GM12878 (cell line): ENCODE data around the gene POLR1A. TPM values are rescaled to one million over a fixed set of nuclear protein-coding genes. Genes with fewer than 3 reads are reported as not detected.
A peak's percentile ranks its signal among the peaks of the same experiment; 100 is the strongest.

ENCODE experiments used
- ASH2L ChIP-seq: fragments of 300-600, 200-600 bp; sonication (generic); IDR thresholded peaks from 2 replicates; pipeline ENCODE4 v1.6.1; 2017; ENCODE audit warnings: low read depth, mild to moderate bottlenecking, borderline replicate concordance
- CBX5 ChIP-seq: sonication (generic); IDR thresholded peaks from 2 replicates; pipeline ENCODE4 v1.6.1; 2016; ENCODE audit warnings: low read depth, moderate library complexity, mild to moderate bottlenecking, inconsistent platforms
- CHD1 ChIP-seq: IDR thresholded peaks from 2 replicates; pipeline ENCODE4 v1.6.1; 2012; ENCODE audit warnings: low read depth, low read length, improper control_type of control experiment
- CHD4 ChIP-seq: fragments of 200-600 bp; sonication (generic); IDR thresholded peaks from 2 replicates; pipeline ENCODE4 v1.6.1; 2016; ENCODE audit warnings: mild to moderate bottlenecking
- GATAD2B ChIP-seq: fragments of 450-650 bp; conservative IDR thresholded peaks from 2 replicates; pipeline ENCODE4 v1.6.1; 2017; ENCODE audit warnings: low read depth, mild to moderate bottlenecking, moderate library complexity
- HSF1 ChIP-seq: fragments of 150-350 bp; IDR thresholded peaks from 2 replicates; pipeline ENCODE4 v1.6.1; 2014; ENCODE audit warnings: mild to moderate bottlenecking, low read depth, low read length
- IKZF1 ChIP-seq: fragments of 450-650 bp; conservative IDR thresholded peaks from 2 replicates; pipeline ENCODE4 v1.6.1; 2017; ENCODE audit warnings: antibody characterized with exemption, mild to moderate bottlenecking
- LARP7 ChIP-seq: fragments of 450-650 bp; IDR thresholded peaks from 2 replicates; pipeline ENCODE4 v1.6.1; 2017; ENCODE audit warnings: mild to moderate bottlenecking
- NBN ChIP-seq: fragments of 450-650 bp; IDR thresholded peaks from 2 replicates; pipeline ENCODE4 v1.6.1; 2016
- NFYB ChIP-seq: IDR thresholded peaks from 2 replicates; pipeline ENCODE4 v1.6.1; 2011; ENCODE audit warnings: low read depth, mild to moderate bottlenecking, low read length, improper control_type of control experiment, moderate library complexity; ENCODE audit not compliant: insufficient read depth
- NRF1 ChIP-seq: conservative IDR thresholded peaks from 2 replicates; pipeline ENCODE4 v1.6.1; 2011; ENCODE audit warnings: mild to moderate bottlenecking, low read depth, low read length, improper control_type of control experiment
- PAX5 ChIP-seq: IDR thresholded peaks from 2 replicates; pipeline ENCODE4 v1.6.1; 2011; ENCODE audit warnings: low read depth, low read length, borderline replicate concordance
- RAD51 ChIP-seq: fragments of 450-650 bp; IDR thresholded peaks from 2 replicates; pipeline ENCODE4 v1.6.1; 2016; ENCODE audit warnings: moderate library complexity, mild to moderate bottlenecking, inconsistent platforms
- polyA plus RNA-seq, 11 experiments: library from polyadenylated mRNA; depleted of rRNA in 4 of 11; unstranded in 6 of 11; stranded (reverse) in 5 of 11; fragments of >200 nt; fragmentation: Nextera tagmentation in 4 of 11; fragmentation: Illumina TruSeq in 1 of 11; extraction: Ambion mirVana in 4 of 11; extraction: Trizol in 1 of 11; gene quantifications; 1 replicate in 1 of 11; 2 replicates in 10 of 11; pipeline versions ENCODE4 v1.2.1 to v1.2.3, GENCODE V29; 2011 to 2016; ENCODE audit warnings: inconsistent platforms in 2 of 11, missing spikeins in 2 of 11, low read depth in 1 of 11
- total RNA-seq, 4 experiments: library from RNA; depleted of rRNA in 3 of 4; stranded (reverse); fragments of >200 nt in 3 of 4; fragmentation: Illumina TruSeq in 1 of 4; extraction: Trizol in 1 of 4; gene quantifications; 2 replicates each; pipeline versions ENCODE4 v1.2.1 to v1.2.3, GENCODE V29; 2013 to 2021
- TF ChIP-seq, protein P1 (sequence below): IDR thresholded peaks from 2 replicates; pipeline ENCODE4 v1.6.1; 2012; ENCODE audit warnings: mild to moderate bottlenecking, low read depth, low read length
- TF ChIP-seq, protein P2 (sequence below): fragments of 450-650 bp; IDR thresholded peaks from 2 replicates; pipeline ENCODE4 v1.6.1; 2017; ENCODE audit warnings: borderline replicate concordance
- TF ChIP-seq, protein P3 (sequence below): IDR thresholded peaks from 2 replicates; pipeline ENCODE4 v1.6.1; 2012; ENCODE audit warnings: low read depth, low read length, improper control_type of control experiment
- TF ChIP-seq, protein P4 (sequence below): IDR thresholded peaks from 2 replicates; pipeline ENCODE4 v1.6.1; 2012; ENCODE audit warnings: improper control_type of control experiment, low read depth, low read length; ENCODE audit not compliant: insufficient replicate concordance

The POLR1A gene
- total and polyA plus RNA-seq, 10 of the 15 experiments (the other 5 are each of a cell fraction or from before 2014, with no cell fraction given): 2.1 to 53.9 (median 17.8) TPM

GRCh38 chr2:85999061-85999831, 106.4 kb downstream of the POLR1A start (continued):
- TF ChIP-seq, protein P1, sequence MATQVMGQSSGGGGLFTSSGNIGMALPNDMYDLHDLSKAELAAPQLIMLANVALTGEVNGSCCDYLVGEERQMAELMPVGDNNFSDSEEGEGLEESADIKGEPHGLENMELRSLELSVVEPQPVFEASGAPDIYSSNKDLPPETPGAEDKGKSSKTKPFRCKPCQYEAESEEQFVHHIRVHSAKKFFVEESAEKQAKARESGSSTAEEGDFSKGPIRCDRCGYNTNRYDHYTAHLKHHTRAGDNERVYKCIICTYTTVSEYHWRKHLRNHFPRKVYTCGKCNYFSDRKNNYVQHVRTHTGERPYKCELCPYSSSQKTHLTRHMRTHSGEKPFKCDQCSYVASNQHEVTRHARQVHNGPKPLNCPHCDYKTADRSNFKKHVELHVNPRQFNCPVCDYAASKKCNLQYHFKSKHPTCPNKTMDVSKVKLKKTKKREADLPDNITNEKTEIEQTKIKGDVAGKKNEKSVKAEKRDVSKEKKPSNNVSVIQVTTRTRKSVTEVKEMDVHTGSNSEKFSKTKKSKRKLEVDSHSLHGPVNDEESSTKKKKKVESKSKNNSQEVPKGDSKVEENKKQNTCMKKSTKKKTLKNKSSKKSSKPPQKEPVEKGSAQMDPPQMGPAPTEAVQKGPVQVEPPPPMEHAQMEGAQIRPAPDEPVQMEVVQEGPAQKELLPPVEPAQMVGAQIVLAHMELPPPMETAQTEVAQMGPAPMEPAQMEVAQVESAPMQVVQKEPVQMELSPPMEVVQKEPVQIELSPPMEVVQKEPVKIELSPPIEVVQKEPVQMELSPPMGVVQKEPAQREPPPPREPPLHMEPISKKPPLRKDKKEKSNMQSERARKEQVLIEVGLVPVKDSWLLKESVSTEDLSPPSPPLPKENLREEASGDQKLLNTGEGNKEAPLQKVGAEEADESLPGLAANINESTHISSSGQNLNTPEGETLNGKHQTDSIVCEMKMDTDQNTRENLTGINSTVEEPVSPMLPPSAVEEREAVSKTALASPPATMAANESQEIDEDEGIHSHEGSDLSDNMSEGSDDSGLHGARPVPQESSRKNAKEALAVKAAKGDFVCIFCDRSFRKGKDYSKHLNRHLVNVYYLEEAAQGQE: no peak
- TF ChIP-seq ASH2L: no peak
- TF ChIP-seq RAD51: 0 out of 2 replicates have a peak, but pooled peaks have one; percentile 21
- TF ChIP-seq NBN: no peak; the same call in 1 of the 2 replicates
- no peak for TF ChIP-seq CHD4
- TF ChIP-seq, protein P2, sequence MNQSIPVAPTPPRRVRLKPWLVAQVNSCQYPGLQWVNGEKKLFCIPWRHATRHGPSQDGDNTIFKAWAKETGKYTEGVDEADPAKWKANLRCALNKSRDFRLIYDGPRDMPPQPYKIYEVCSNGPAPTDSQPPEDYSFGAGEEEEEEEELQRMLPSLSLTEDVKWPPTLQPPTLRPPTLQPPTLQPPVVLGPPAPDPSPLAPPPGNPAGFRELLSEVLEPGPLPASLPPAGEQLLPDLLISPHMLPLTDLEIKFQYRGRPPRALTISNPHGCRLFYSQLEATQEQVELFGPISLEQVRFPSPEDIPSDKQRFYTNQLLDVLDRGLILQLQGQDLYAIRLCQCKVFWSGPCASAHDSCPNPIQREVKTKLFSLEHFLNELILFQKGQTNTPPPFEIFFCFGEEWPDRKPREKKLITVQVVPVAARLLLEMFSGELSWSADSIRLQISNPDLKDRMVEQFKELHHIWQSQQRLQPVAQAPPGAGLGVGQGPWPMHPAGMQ: no peak
- TF ChIP-seq IKZF1: peak; percentile 59; the same call in 1 of the 2 replicates
- TF ChIP-seq NFYB: no peak
- TF ChIP-seq CBX5: no peak
- TF ChIP-seq LARP7: no peak; the same call in 1 of the 2 replicates
- peak; percentile 54; the same call in 1 of the 2 replicates for TF ChIP-seq PAX5
- no peak for TF ChIP-seq HSF1
- no peak for TF ChIP-seq CHD1
- no peak for TF ChIP-seq NRF1
- TF ChIP-seq, protein P3, sequence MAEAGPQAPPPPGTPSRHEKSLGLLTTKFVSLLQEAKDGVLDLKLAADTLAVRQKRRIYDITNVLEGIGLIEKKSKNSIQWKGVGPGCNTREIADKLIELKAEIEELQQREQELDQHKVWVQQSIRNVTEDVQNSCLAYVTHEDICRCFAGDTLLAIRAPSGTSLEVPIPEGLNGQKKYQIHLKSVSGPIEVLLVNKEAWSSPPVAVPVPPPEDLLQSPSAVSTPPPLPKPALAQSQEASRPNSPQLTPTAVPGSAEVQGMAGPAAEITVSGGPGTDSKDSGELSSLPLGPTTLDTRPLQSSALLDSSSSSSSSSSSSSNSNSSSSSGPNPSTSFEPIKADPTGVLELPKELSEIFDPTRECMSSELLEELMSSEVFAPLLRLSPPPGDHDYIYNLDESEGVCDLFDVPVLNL: no peak
- TF ChIP-seq, protein P4, sequence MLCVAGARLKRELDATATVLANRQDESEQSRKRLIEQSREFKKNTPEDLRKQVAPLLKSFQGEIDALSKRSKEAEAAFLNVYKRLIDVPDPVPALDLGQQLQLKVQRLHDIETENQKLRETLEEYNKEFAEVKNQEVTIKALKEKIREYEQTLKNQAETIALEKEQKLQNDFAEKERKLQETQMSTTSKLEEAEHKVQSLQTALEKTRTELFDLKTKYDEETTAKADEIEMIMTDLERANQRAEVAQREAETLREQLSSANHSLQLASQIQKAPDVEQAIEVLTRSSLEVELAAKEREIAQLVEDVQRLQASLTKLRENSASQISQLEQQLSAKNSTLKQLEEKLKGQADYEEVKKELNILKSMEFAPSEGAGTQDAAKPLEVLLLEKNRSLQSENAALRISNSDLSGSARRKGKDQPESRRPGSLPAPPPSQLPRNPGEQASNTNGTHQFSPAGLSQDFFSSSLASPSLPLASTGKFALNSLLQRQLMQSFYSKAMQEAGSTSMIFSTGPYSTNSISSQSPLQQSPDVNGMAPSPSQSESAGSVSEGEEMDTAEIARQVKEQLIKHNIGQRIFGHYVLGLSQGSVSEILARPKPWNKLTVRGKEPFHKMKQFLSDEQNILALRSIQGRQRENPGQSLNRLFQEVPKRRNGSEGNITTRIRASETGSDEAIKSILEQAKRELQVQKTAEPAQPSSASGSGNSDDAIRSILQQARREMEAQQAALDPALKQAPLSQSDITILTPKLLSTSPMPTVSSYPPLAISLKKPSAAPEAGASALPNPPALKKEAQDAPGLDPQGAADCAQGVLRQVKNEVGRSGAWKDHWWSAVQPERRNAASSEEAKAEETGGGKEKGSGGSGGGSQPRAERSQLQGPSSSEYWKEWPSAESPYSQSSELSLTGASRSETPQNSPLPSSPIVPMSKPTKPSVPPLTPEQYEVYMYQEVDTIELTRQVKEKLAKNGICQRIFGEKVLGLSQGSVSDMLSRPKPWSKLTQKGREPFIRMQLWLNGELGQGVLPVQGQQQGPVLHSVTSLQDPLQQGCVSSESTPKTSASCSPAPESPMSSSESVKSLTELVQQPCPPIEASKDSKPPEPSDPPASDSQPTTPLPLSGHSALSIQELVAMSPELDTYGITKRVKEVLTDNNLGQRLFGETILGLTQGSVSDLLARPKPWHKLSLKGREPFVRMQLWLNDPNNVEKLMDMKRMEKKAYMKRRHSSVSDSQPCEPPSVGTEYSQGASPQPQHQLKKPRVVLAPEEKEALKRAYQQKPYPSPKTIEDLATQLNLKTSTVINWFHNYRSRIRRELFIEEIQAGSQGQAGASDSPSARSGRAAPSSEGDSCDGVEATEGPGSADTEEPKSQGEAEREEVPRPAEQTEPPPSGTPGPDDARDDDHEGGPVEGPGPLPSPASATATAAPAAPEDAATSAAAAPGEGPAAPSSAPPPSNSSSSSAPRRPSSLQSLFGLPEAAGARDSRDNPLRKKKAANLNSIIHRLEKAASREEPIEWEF: no peak
- TF ChIP-seq GATAD2B: no peak
